KG1 (cell line): Measurements from ENCODE around the gene PTCH2.
"Not testable (repeated sequence)": the region's sequence is repeated elsewhere in the genome, so short reads cannot be mapped to it uniquely, and the experiment has no call there.

Experiments used
- DNase-seq: peaks from one replicate; lab custom pipeline; 2025; lab: John Stamatoyannopoulos, UW

The PTCH2 gene

DNA sequence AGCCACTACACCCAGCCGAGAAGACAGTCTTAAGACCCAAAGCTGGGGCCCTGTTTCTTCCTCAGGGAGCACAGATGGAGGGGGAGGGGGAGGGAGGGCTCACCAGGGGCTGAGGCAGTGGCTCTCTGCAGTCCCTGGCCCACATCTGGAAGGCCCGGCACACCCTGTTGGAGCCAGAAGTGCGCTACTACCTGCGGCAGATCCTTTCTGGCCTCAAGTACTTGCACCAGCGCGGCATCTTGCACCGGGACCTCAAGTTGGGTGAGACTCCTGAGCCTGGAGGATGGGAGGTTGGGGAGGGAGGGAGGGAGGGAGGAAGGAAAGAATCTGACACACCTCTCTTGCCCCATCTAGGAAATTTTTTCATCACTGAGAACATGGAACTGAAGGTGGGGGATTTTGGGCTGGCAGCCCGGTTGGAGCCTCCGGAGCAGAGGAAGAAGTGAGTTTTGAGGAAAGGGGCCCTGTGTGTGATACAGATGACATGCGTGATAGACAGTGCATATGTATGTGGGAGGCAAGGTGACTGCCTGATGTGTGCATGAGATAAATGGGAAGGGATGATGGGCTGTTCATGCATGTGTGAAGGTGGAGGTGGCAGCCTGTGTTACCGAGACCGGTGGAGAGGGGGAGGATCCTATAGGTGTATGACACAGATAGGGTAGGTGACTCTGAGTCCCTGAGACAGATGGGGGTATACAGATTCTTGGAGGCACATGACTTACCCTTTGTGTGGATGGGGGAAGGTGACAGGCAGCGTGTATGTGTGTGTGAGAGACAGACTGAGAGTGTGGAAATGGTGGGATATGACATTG, 41.4 kb downstream of the PTCH2 start:
- DNase-seq = no peak

DNA sequence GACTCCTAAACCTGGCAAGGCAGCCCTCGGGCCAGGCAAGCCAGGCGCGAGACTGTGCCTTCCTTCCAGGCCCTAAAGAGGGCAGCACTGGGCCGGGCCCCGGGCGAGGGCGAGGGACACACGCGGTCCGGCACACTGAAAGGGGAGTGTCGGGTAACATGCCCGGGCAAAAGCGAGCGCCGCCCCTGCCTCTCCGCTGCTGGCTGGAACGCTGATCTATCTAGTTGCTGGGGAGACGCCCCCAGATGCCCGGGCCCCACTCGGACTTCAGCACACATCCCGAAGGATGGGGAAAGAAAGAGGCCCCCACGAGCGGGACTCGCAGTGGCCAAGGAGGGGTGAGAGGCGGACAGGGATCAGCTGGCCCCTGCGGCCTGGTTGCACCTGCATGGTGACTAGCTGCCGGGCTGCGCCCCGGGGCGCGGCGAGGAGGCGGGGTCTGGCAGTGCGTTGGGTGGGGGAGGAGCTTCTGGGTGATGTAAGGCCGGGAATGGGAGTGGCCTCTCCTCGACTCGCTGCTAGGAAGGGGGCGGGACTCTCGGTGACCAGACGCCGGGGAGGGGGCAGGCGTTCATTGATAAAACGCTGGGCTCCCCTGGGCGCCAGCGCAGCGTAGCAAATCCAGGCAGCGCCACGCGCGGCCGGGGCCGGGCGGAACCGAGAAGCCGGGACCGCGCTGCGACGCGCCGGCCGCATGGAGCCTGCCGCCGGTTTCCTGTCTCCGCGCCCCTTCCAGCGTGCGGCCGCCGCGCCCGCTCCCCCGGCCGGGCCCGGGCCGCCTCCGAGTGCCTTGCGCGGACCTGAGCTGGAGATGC, 43.1 kb downstream of the PTCH2 start, which contains the start of gene PLK3:
Gene PLK3 (plus strand): TSS at position 608 of the 815 bp plus-strand sequence. CDS start 87 bp downstream, at position 695.
- DNase-seq = peak; percentile 93

DNA sequence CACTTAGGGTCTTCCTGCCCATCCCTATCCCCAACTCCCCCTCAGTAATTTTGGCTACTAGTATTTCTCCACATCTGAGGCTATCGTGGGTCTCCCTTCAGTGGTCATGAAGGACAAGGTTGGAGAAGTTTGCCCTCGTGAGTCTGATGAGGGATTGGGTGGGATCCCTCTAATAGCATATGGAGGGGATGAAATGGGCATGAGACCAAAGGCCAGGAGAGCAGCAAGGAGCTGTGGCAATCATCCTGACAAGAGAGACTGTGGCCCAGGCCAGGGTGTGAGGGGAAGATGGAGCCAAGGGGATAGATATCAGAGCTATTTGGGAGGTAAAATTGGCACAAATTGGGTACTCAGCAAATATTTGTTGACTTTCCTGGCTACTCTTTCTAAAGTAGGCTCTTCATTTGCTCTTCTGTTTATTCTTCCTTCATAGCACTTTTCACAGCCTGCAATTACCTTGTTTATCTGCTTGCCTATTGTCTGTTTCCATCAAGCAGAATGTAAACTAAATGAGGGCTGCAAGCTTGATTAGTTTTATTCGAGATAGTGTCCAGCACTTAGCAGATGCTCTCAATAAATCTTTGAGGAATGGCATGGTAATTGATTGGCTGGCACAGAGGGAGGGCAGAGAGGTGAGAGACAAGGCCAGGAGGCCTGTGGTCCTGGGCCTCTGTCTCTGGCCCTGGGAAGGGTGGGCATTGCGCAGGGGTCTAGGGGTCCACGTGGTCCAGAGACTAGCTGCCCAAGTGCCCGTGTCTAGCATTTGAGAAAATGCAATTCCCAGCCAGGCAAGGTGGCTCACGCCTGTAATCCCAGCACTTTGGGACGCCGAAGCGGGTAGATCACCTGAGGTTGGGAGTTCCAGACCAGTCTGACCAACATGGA, 44.3 kb downstream of the PTCH2 start:
- DNase-seq = no peak

DNA sequence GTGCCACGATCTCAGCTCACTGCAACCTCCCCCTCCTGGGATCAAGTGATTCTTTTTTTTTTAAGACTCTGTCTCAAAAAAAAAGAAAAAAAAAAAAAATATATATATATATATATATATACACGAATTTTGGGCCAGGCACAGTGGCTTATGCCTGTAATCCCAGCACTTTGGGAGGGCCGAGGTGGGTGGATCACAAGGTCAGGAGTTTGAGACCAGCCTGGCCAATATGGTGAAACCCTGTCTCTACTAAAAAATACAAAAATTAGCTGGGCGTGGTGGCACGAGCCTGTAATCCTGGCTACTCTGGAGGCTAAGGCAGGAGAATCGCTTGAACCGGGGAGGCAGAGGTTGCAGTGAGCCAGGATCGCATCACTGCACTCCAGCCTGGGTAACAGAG, 45.2 kb downstream of the PTCH2 start:
- DNase-seq = not testable (repeated sequence)

DNA sequence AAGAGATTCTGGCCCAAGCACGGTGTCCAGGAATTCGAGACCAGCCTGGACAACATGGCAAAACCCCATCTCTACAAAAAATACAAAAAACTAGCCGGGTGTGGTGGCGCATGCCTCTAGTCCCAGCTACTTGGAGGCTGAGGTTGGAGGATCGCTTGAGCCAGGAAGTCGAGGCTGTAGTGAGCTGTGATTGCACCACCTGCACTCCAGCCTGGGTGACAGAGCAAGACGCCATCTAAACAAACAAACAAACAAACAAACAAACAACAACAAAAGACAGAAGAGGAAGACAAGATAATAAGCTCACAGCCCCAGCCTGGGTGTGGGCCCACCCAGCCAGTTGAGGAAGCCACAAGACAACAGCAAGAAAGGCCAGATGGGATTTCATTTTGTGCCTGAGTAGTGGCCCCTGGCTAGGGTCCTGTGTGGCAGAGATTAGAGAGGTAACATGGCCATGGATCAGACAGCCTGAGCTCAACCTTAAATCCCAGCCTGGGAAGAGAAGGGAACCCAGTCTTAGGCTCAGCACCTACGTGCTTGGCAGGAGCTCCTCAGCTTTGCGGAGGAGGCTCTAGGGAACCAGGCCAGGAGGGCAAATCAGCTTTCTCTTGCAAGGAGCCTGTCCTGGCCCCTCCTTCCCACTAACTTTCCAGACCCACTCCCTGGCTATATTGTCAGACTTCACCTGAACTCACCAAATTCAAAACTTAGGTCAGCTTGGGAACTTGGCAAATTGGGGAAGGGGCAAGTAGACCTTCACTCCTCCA, 50.1 kb downstream of the PTCH2 start:
- DNase-seq = no peak

DNA sequence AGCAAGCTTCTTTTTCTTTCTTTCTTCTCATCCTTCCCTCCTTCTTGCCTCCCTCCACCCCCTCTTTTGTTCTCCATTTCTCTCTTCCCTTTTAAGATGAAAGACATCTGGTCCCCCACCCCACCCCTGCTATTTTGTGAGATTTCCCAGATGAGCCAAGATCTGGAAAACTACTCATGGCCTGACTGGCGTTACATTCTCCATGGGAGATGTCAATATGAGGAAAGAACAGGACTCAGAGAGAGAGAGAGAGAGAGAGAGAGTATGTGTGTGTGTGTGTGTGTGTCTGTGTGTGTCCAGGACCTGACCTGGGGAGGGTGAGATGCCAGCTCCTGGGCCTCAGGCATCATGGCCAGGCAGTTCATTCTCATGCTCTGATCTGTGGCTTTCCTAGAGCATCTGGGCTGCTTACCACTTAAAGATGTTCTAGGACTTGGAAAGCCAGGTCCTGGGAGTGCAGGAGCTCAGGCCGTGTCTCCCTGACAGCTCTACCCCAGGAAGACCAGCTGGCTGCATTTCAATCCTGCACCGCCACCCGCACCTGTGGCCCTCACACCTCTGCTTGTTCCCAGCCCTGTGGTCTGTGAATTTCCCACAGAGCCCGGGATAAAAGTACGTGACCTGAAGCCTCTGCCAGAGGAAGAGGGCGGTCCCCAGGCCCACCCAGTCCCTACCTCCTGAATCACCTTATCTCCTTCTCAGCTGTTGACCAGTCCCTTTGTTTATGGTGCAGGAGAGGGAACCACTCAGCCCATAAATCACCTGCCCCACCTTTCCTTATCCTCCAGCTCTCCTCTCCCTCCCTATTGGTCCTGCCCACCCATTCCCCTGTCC, 51.9 kb downstream of the PTCH2 start:
- no peak for DNase-seq

DNA sequence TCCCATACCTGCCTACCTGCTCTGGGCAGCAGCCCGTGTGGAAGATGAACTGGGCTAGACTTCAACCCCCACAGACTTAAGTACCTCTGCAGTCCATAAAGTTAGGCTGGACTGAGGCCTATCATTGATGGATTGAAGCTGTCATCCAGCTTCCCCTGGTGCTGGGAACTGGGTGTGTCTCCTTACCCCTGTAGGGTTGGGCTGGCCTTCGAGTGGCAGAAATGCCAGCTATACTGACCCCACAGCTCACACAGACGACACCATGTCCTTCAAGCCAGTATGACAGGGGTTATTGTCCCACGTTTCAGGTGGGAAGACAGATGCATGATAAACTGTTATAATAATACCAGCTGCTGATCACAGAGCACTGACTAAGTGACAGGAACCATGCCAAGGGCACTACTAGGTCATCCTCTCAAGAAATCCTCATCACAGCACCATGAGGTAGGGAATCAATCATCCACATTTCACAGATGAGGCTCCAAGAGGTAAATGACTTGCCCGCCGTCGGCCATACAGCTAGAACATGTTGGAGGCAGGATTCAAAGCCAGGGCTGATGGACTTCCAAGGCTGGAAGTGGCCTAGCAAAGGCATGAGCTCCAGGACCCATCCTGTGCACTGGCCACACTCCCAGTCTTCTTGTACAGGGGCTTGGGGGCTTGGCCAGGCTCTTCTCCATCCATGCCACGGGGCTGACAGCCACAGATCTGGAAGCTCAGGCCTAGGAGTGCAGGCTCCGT, 54.8 kb downstream of the PTCH2 start, which contains the start of gene BEST4:
Gene BEST4 (minus strand): TSS at position 51 of the 741 bp plus-strand sequence. CDS start 465 bp downstream, outside the sequence.
- no peak for DNase-seq

DNA sequence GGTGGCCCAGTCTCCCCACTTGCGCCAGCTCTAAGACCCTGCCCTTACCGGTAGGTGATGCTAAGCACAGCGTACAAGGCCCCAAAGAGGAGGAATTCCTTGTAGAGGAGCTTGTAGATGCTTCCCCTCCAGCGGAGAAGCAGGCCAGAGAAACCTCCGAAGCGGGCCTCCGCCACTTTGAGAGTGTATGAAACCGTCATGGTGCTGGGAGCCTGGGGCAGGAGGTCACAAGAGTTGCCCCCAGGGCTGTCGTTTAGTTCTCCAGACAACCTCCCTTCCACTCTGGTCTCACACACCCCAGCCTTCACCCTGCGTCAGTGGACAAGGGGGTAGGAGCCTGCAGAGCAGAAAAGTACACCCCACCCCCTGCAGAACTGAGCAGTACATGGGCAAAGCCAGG, 55.5 kb downstream of the PTCH2 start:
- DNase-seq = no peak

DNA sequence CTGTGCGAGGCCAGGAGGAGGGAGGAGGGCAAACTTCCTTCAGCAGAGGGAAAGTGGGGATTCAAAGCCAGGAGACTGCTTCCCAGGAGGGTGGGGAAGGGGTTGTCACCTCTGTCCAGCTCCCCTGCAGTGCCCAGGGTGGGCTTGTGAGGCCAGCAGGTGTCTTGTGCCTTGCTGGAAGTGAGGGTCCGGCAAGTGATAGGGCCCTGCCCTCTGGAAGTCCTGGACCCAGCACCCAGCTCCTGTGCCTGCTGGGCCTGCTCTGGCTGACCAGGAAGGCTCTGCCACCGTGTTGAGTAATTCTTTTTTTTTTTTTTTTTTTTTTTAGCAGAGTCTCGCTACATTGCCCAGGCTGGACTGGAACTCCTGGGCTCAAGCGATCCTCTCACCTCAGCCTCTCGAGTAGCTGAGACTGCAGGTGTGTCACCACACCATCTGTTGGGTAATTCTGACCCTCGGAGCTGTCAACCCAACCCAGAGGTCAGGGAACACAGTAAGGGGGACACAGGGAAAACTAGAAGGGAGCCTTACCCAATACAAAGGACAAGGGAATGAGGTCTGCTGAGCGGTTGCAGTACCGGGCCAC, 56.1 kb downstream of the PTCH2 start:
- DNase-seq = no peak

DNA sequence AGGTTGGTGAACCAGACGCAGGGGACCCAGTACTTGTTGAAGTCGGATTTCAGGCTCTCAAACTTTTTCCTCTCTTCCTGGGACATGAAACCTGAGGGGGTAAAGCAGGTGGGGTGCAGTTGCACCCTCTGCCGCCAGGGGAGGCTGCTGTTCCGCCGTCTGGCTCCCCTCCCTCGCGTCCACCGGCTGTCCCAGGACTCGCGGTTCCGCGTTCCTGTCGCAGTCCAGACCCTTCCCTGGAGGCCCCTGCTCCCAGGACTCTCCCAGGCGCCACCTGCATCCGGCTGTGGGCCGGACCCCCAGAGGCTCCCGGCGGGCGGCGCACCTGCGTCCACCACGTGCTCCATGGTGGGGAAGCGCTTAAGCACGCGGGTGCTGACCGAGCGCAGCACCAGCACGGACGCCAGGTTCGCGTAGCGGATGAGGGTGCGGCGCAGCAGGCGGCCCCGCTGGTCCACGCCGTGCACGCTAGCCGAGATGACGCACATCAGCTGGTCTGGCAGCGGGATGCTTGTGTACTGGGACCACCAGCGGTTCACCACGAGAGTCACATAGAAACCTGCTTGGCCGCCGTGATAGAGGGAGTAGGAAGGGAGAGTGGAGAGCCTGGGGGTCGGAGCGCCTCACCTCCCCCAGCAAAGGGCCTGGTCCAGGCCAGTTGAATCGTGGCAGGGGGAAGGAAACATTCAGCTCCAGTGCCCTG, 56.8 kb downstream of the PTCH2 start:
- no peak for DNase-seq

DNA sequence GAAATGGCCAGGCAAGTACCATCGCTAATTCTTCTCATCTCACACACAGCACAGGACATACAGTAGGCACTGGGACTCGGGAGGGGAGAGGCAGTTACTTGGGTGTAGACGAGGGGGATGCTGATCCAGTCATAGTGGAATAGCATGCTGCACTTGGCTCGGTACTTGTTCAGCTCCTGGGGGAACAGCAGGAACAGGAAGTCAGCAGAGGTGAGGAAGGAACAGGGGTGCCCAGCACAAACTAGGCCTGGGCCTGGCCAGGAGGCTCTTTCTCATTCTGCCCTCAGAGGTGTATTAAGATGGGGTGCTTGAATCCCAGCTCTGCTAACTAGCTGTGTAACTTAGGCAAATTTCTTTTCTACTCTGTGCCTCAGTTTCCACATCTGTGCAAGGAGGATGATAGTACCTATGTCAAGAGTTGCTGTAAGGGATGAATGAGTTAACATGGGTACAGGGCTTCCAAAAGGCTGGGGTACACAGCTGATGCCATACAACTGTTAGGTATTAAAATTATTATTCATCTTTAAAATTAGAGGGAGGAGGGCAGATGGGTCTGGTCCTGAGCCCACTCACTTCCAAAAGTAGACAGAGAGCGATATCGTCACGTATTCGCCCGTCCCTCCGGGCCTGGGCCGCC, 57.4 kb downstream of the PTCH2 start:
- DNase-seq = no peak

DNA sequence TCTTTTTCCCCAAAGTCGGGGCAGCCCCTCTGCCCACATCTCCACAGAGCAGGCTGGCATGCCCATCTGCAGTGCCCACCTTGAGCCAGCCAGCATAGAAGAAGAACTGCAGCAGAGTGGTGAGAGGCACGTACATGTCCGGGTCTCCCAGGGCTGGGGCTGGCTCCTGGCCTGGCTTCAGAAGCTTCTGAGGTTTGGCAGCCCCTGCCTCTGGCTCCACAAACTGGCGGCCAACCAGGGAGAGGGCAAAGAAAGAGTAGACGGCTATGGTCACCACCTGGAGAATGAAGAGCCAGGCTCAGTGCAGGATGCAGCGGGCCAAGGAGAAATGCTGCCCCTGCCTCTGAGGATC, 58.0 kb downstream of the PTCH2 start:
- DNase-seq = no peak

DNA sequence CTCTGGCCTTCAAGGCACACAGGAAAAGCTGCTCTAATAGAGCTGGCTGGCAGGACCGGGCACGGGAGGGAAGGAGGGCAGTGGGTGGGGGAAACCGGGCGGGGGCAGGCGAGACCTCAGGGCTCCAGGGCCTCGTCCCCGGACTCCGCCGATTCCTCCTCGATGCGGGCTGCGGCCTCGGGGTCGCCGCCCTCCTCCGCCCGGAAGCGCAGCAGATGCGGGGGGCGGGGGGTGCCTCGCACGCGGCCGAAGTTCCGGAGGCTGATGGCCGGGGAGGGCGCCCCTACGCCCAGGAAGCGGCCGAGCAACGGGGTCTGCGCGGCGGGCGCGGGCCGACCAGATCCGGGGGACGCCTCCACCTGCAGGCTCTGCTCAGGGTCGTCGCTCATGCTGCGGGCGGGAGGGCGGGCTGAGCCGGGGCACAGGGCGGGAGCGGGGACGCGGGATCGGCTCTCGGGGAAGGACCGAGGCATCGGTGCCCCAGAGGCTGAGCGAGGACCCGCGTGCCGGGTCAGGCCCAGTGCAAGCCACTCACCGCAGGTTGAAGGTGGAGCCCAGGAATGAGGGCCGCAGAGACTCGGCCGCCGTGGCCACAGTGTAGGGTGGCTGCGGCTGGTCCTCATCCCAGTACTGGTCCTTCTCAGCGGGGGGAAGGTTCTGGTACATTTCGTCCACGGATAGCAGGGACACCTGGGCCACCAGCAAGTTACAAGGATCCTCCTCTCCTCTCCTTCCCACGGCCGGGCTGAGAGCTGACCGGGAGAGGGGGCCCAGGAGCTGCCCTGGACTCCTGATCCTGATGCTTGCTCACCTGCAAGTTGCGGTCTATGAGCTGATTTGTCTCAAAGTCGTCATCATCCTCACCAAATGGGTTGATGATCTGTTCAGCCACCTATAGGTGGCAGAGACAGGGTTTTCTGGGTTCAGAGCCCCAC, 58.7 kb downstream of the PTCH2 start:
- no peak for DNase-seq

DNA sequence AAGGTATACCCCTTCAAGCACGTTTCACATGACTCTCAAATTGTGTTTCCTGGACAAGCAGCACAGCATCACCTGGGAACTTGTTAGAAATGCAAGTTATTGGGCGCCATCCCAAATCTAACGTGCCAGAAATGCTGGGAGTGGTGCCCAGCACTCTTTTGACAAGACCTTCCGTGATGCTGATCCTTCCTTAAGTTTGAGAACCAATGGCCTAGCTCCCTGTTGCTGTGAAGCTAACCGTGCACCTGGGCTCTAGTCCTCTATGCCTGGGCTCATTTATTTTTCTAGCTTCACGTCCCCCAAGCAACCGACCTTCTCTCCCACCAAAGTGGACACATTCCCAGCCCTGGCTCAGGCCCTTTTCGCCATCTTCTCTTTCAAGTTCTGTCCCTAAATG, 59.4 kb downstream of the PTCH2 start:
- no peak for DNase-seq

DNA sequence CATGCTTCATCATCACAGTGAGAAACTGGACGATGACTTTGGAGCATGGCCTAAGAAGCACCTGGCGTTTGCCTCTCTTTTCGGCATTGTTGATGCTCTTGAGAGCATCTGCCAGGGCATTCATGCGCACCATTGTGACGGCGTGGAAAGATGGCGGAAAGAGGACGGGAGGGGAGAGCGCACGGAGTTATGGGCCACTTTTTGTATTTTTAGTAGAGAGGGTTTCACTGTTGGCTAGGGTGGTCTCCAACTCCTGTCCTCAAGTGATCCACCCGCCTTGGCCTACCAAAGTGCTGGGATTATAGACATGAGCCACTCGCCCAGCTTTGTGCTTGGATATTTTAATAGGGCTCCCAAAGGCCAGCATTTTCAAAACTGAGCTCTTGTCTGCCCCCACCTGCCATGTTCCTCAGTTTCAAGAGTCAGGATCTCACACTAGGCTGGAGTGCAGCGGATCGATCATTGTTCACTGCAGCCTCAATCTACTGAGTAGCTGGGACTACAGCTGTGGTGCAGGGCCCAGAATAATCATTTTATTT, 62.4 kb downstream of the PTCH2 start:
- DNase-seq = no peak

DNA sequence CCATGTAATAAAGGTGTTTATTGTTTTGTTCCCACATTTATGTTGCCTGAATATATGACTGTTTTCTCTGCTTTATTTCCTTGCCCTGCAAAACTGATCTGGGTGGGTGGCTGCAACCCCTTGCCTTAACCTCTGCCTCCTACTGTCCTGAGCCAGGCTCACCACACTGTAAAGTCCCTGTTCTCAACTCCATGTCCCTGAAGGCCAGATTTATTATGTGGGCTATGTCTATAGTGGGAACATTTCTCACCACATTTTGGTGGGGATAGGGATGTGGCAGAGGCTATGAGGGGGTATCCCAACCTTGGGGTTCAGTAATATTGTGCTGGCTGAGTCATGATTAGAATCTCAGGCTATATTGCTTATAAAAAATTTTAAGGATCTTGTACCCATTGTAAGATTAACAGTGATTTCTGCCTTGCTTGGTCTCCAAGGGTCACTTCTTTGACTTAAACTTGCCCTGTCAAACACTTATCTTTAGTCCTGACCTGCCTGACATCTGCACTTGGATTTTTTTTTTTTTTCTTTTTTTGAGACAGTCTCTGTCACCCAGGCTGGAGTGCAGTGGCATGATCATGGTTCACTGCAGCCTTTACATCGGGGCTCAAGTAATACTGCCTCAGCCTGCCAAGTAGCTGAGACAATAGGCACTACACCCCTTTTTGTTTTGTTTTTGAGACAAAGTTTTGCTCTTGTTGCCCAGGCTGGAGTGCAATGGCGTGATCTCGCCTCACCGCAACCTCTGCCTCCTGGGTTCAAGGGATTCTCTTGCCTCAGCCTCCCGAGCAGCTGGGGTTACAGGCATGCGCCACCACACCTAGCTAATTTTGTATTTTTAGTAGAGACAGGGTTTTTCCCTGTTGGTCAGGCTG, 64.1 kb downstream of the PTCH2 start:
- no peak for DNase-seq
